CD14-positive monocyte (primary cell): ENCODE results near the gene CTNNA3. TPM values are rescaled to one million over a fixed set of nuclear protein-coding genes. Genes with fewer than 3 reads are reported as not detected.

ENCODE experiments used
- DNase-seq, 3 donors: peaks; one replicate each; pipeline ENCODE4 v3.0.0-alpha.2; 2011 to 2022
- H2AFZ ChIP-seq: 2 replicates; pipeline ENCODE4 v1.6.0; 2012; ENCODE audit warnings: mild to moderate bottlenecking, low read depth, low read length, inconsistent platforms; ENCODE audit not compliant: insufficient read depth, poor library complexity, severe bottlenecking
- H3K27ac ChIP-seq, 2 donors: 1 replicate in 1 of 2; 2 replicates in 1 of 2; pipeline ENCODE4 v1.5.1; 2012 to 2013; ENCODE audit warnings: low read length in 2 of 2, control low read depth in 1 of 2, inconsistent platforms in 1 of 2, low read depth in 1 of 2, mild to moderate bottlenecking in 1 of 2
- H3K27me3 ChIP-seq, 2 donors: one replicate each; pipeline versions ENCODE4 v1.6.0 to v1.6.1; 2011 to 2013; ENCODE audit warnings: low read length in 2 of 2; ENCODE audit not compliant: control insufficient read depth in 2 of 2, insufficient read depth in 2 of 2
- H3K36me3 ChIP-seq, 2 donors: replicated peaks in 1 of 2; 1 replicate in 1 of 2; 2 replicates in 1 of 2; pipeline versions ENCODE4 v1.5.1 to v1.6.1; 2012 to 2013; ENCODE audit warnings: low read length in 2 of 2, control low read depth in 1 of 2, inconsistent platforms in 1 of 2, mild to moderate bottlenecking in 1 of 2; ENCODE audit not compliant: insufficient read depth in 2 of 2, control insufficient read depth in 1 of 2
- H3K4me1 ChIP-seq, 2 donors: 1 replicate in 1 of 2; 2 replicates in 1 of 2; pipeline versions ENCODE4 v1.5.1 to v1.6.1; 2012 to 2013; ENCODE audit warnings: low read length in 2 of 2, control low read depth in 1 of 2, inconsistent platforms in 1 of 2, mild to moderate bottlenecking in 1 of 2, moderate library complexity in 1 of 2; ENCODE audit not compliant: insufficient read depth in 2 of 2, control insufficient read depth in 1 of 2
- H3K4me2 ChIP-seq: replicated peaks from 2 replicates; pipeline ENCODE3; 2012; ENCODE audit warnings: low read length, moderate library complexity, mild to moderate bottlenecking; ENCODE audit not compliant: poor library complexity, severe bottlenecking; ENCODE audit errors: extremely low read depth
- H3K4me3 ChIP-seq, 3 experiments: fragments of 200-600 bp in 1 of 3; sonication (generic) in 1 of 3; replicated peaks in 1 of 3; 1 replicate in 2 of 3; 2 replicates in 1 of 3; pipeline ENCODE4 v1.5.1; 2011 to 2013; ENCODE audit warnings: low read length in 3 of 3, mild to moderate bottlenecking in 3 of 3, control low read depth in 2 of 3, low read depth in 2 of 3, inconsistent platforms in 1 of 3, moderate library complexity in 1 of 3
- H3K79me2 ChIP-seq: 2 replicates; pipeline ENCODE4 v1.6.0; 2012; ENCODE audit warnings: mild to moderate bottlenecking, control low read depth, inconsistent platforms, low read length, moderate library complexity; ENCODE audit not compliant: insufficient read depth
- H3K9ac ChIP-seq: 2 replicates; pipeline ENCODE4 v1.6.0; 2017; ENCODE audit warnings: low read length, mild to moderate bottlenecking; ENCODE audit not compliant: insufficient read depth, poor library complexity, severe bottlenecking
- H3K9me3 ChIP-seq, 2 donors: replicated peaks in 1 of 2; 1 replicate in 1 of 2; 2 replicates in 1 of 2; pipeline versions ENCODE4 v1.5.1 to v1.6.1; 2012 to 2013; ENCODE audit warnings: low read length in 2 of 2, control low read depth in 1 of 2; ENCODE audit not compliant: control insufficient read depth in 1 of 2, insufficient read depth in 1 of 2
- H4K20me1 ChIP-seq: 2 replicates; pipeline ENCODE4 v1.6.0; 2012; ENCODE audit warnings: mild to moderate bottlenecking, low read length, control low read depth, moderate library complexity; ENCODE audit not compliant: insufficient read depth
- H3K27ac Mint-ChIP-seq, 7 donors: one replicate each; pipeline ENCODE4 v1.8.0; 2020; ENCODE audit warnings: mild to moderate bottlenecking in 7 of 7, mixed read lengths in 7 of 7, moderate library complexity in 6 of 7, inconsistent platforms in 2 of 7
- H3K27me3 Mint-ChIP-seq, 3 donors: one replicate each; pipeline ENCODE4 v1.8.0; 2021 to 2022; ENCODE audit warnings: low read depth in 3 of 3, mild to moderate bottlenecking in 3 of 3, mixed read lengths in 3 of 3, moderate library complexity in 3 of 3, inconsistent platforms in 1 of 3
- H3K36me3 Mint-ChIP-seq, 2 donors: one replicate each; pipeline ENCODE4 v1.8.0; 2020; ENCODE audit warnings: mixed read lengths in 2 of 2, inconsistent platforms in 1 of 2, mild to moderate bottlenecking in 1 of 2
- H3K4me1 Mint-ChIP-seq: one replicate; pipeline ENCODE4 v1.8.0; 2020; ENCODE audit warnings: mild to moderate bottlenecking, mixed read lengths
- H3K4me3 Mint-ChIP-seq, 2 donors: one replicate each; pipeline ENCODE4 v1.8.0; 2020; ENCODE audit warnings: mild to moderate bottlenecking in 2 of 2, mixed read lengths in 2 of 2, moderate library complexity in 1 of 2
- H3K9me3 Mint-ChIP-seq, 7 donors: one replicate each; pipeline ENCODE4 v1.8.0; 2020 to 2022; ENCODE audit warnings: mixed read lengths in 7 of 7, mild to moderate bottlenecking in 6 of 7, moderate library complexity in 6 of 7, inconsistent platforms in 2 of 7
- CTCF ChIP-seq: fragments of 200-600 bp; IDR thresholded peaks from one replicate; pipeline ENCODE4 v1.8.0; 2022; ENCODE audit warnings: antibody characterized with exemption, mild to moderate bottlenecking
- WGBS: methylation state at CpG from one replicate; pipeline ENCODE4 v1.1.5; 2013; ENCODE audit warnings: missing lambda C conversion rate; ENCODE audit not compliant: insufficient coverage; 5-methylcytosine and 5-hydroxymethylcytosine counted together
- intact Hi-C, 2 donors: fragments of 100-400 bp; cut with micrococcal nuclease; formaldehyde crosslinking; loops; one replicate each; pipeline versions ENCODE4 v1.15.0 to v1.15.1; 2023
- polyA plus RNA-seq, 3 donors: library from polyadenylated mRNA; depleted of rRNA in 1 of 3; unstranded in 2 of 3; stranded (reverse) in 1 of 3; fragments of 300-500 nt in 2 of 3; fragments of >200 nt in 1 of 3; fragmentation: Illumina TruSeq in 2 of 3; gene quantifications; 1 replicate in 2 of 3; 2 replicates in 1 of 3; pipeline ENCODE4 v1.2.3, GENCODE V29; 2012 to 2021

CTNNA3 gene
- polyA plus RNA-seq, 3 donors, result not detected

GRCh38 chr10:65968871-65969270, 1727.1 kb downstream of the CTNNA3 start:
- no peak overlapping the region for H3K4me3 ChIP-seq
- no peaks in the 10 kb centered on the region for H3K36me3 Mint-ChIP-seq
- no peaks in the 10 kb centered on the region for H3K27me3 ChIP-seq
- H3K9ac ChIP-seq, result no peak overlapping the region
- no peaks in the 10 kb centered on the region for H3K4me1 Mint-ChIP-seq
- H3K4me2 ChIP-seq, result no peak overlapping the region
- no peak for TF ChIP-seq CTCF
- 75% methylated on average over 1 of the region's 3 CpGs for WGBS
- H3K27ac Mint-ChIP-seq, result no peak overlapping the region
- H4K20me1 ChIP-seq, result no peaks in the 10 kb centered on the region
- peaks cover 0 to 8% of the 10 kb centered on the region in 2 donors for H3K9me3 ChIP-seq
- DNase-seq, result no peak
- H2AFZ ChIP-seq, result no peak overlapping the region
- intact Hi-C loops, result no loop called here
- no peaks in the 10 kb centered on the region for H3K79me2 ChIP-seq
- H3K27me3 Mint-ChIP-seq, result no peaks in the 10 kb centered on the region
- peaks cover 0 to 14% (median 0%) of the 10 kb centered on the region in 7 donors for H3K9me3 Mint-ChIP-seq
- H3K36me3 ChIP-seq, result no peaks in the 10 kb centered on the region
- H3K4me1 ChIP-seq, result no peaks in the 10 kb centered on the region
- H3K27ac ChIP-seq, result no peak overlapping the region
- H3K4me3 Mint-ChIP-seq, result no peak overlapping the region

DNA sequence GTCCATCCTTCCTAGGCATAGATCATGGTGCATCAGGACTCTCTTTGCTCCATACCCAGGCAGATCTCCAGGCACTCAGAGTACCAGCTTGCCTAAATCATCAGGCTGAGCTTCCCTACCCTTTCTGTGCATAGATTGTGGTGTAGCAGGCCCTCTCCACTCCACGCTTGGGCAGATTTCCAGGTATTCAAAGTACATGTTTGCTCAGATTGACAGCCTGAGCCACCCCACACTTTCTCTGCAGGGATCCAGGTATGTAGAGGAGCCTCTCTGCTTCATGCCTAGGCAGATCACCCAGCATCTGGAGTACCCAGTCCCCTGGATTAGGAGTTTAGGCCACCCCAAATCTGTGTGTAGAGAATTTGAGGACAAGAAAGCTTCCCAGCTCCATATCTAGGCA, 1727.6 kb downstream of the CTNNA3 start:
- no peak for DNase-seq
- Histone ChIP-seq H3K4me2 (no peak overlapping the region), H3K79me2 (no peaks in the 10 kb centered on the region), H3K4me3 (no peak overlapping the region), H4K20me1 (no peaks in the 10 kb centered on the region), H3K36me3 (no peaks in the 10 kb centered on the region), H3K27ac (no peak overlapping the region), H3K4me1 (no peaks in the 10 kb centered on the region), H3K9ac (no peak overlapping the region), H2AFZ (no peak overlapping the region), H3K9me3 (peaks cover 0 to 8% of the 10 kb centered on the region in 2 donors), H3K27me3 (no peaks in the 10 kb centered on the region)
- Mint-ChIP-seq H3K36me3 (no peaks in the 10 kb centered on the region), H3K4me3 (no peak overlapping the region), H3K27ac (no peak overlapping the region), H3K9me3 (peaks cover 0 to 12% (median 0%) of the 10 kb centered on the region in 7 donors), H3K4me1 (no peaks in the 10 kb centered on the region), H3K27me3 (no peaks in the 10 kb centered on the region)
- intact Hi-C loops, result no loop called here
- no peak for TF ChIP-seq CTCF
- WGBS, result 83% methylated on average over 1 of the region's 1 CpG
